K562 (cell line): Measurements from ENCODE around the gene FAM174C. TPM values are rescaled to one million over a fixed set of nuclear protein-coding genes. Genes with fewer than 3 reads are reported as not detected.
A peak's percentile ranks its signal among the peaks of the same experiment; 100 is the strongest.
"Not testable (repeated sequence)": the region's sequence is repeated elsewhere in the genome, so short reads cannot be mapped to it uniquely, and the experiment has no call there.

Experiments
- ATAC-seq: fragments of 200-7000 bp; cut with Tn5 transposase; 3 replicates; pipeline ENCODE4 v1.9.1; 2020; ENCODE audit warnings: moderate library complexity
- BruUV-seq: library from RNA; stranded (reverse); fragments of 400-500 nt; replicated peaks from 2 replicates; lab custom pipeline; 2021; lab: Mats Ljungman, UMichigan
- CTCF ChIA-PET: fragments of 300-600 bp; formaldehyde crosslinking; extraction: SDS; loops from one replicate; lab custom pipeline; 2021; ENCODE audit warnings: low intra/inter-chr PET ratio; lab: Yijun Ruan, JAX
- POLR2A ChIA-PET: fragments of 300-600, 350-650 bp; sonication (Branson Sonifier 250); formaldehyde crosslinking; extraction: SDS; loops from one replicate; lab custom pipeline; 2021; ENCODE audit warnings: antibody characterized with exemption, inconsistent platforms; lab: Yijun Ruan, JAX
- DNase-seq, 4 experiments: peaks; one replicate each; pipeline versions ENCODE4 v3.0.0 to v3.0.0-alpha.2; 2011 to 2018; ENCODE audit warnings: low spot score in 3 of 4, mixed read lengths in 3 of 4; ENCODE audit errors: extremely low read depth in 1 of 4
- FAIRE-seq: peaks from 2 replicates; lab custom pipeline; 2011; peaks lifted over from hg19 to GRCh38; lab: Jason Lieb, UNC
- H2AFZ ChIP-seq: 2 replicates; pipeline ENCODE4 v1.6.0; 2011; ENCODE audit warnings: low read depth, low read length, control low read depth, inconsistent platforms
- H3K27ac ChIP-seq: fragments of 200-600 bp; 3 replicates; pipeline ENCODE4 v1.8.0; 2011; ENCODE audit warnings: low read depth, mild to moderate bottlenecking, control low read depth, inconsistent platforms, low read length, moderate library complexity, mixed read lengths; ENCODE audit errors: extremely low read depth
- H3K27me3 ChIP-seq, 2 experiments: fragments of 300-600 bp in 1 of 2; 2 replicates in 1 of 2; 3 replicates in 1 of 2; pipeline versions ENCODE4 v1.6.0 to v1.8.0; 2011; ENCODE audit warnings: inconsistent platforms in 2 of 2, low read length in 2 of 2, mild to moderate bottlenecking in 1 of 2, mixed read lengths in 1 of 2, moderate library complexity in 1 of 2; ENCODE audit not compliant: control insufficient read depth in 2 of 2, insufficient read depth in 2 of 2
- H3K36me3 ChIP-seq: fragments of 300-600 bp; 3 replicates; pipeline ENCODE4 v1.8.0; 2011; ENCODE audit warnings: mild to moderate bottlenecking, low read length, inconsistent platforms; ENCODE audit not compliant: control insufficient read depth, insufficient read depth
- H3K4me1 ChIP-seq, 2 experiments: fragments of 200-600 bp in 1 of 2; replicated peaks in 1 of 2; 2 replicates in 1 of 2; 3 replicates in 1 of 2; pipeline versions ENCODE4 v1.5.1 to v1.8.0; 2011; ENCODE audit warnings: inconsistent platforms in 2 of 2, low read length in 2 of 2, mild to moderate bottlenecking in 1 of 2, mixed read lengths in 1 of 2, moderate library complexity in 1 of 2; ENCODE audit not compliant: control insufficient read depth in 2 of 2, insufficient read depth in 2 of 2
- H3K4me2 ChIP-seq: 2 replicates; pipeline ENCODE4 v1.6.1; 2011; ENCODE audit warnings: low read length, control low read depth, inconsistent platforms, mixed read lengths; ENCODE audit not compliant: insufficient read depth
- H3K4me3 ChIP-seq: fragments of 200-600 bp; sonication (generic), shearing (Covaris generic); 2 replicates; pipeline ENCODE4 v1.5.1; 2016; ENCODE audit warnings: control low read depth, inconsistent platforms
- H3K79me2 ChIP-seq: fragments of 200-600 bp; 3 replicates; pipeline ENCODE4 v1.8.0; 2011; ENCODE audit warnings: low read length, inconsistent platforms; ENCODE audit not compliant: control insufficient read depth, insufficient read depth
- H3K9ac ChIP-seq, 2 experiments: 2 replicates each; pipeline versions ENCODE4 v1.6.0 to v1.6.1; 2011; ENCODE audit warnings: low read depth in 2 of 2, low read length in 2 of 2, control low read depth in 1 of 2, inconsistent platforms in 1 of 2, mild to moderate bottlenecking in 1 of 2, mixed read lengths in 1 of 2; ENCODE audit not compliant: insufficient read depth in 1 of 2
- H3K9me1 ChIP-seq: one replicate; pipeline ENCODE4 v1.6.0; 2011; ENCODE audit warnings: inconsistent platforms, mild to moderate bottlenecking, low read length, moderate library complexity; ENCODE audit not compliant: control insufficient read depth, insufficient read depth
- H3K9me3 ChIP-seq: replicated peaks from 2 replicates; pipeline ENCODE4 v1.5.1; 2011; ENCODE audit warnings: low read depth, low read length, inconsistent platforms; ENCODE audit not compliant: control insufficient read depth, insufficient read depth
- H4K20me1 ChIP-seq: replicated peaks from 2 replicates; pipeline ENCODE4 v1.6.1; 2011; ENCODE audit warnings: low read length, inconsistent platforms, mixed read lengths; ENCODE audit not compliant: control insufficient read depth, insufficient read depth
- CBFA2T3 ChIP-seq: fragments of 450-650 bp; IDR thresholded peaks from 2 replicates; pipeline ENCODE4 v1.6.1; 2017
- CHD7 ChIP-seq: fragments of 200-600 bp; sonication (generic); IDR thresholded peaks from one replicate; pipeline ENCODE4 v1.6.1; 2012; ENCODE audit warnings: mild to moderate bottlenecking, low read depth, low read length, inconsistent platforms
- MAFG ChIP-seq: fragments of 450-650 bp; conservative IDR thresholded peaks from 2 replicates; pipeline ENCODE4 v1.6.1; 2016; ENCODE audit warnings: missing genetic modification characterization, missing compliant biosample characterization
- NR2C1 ChIP-seq, 2 experiments: fragments of 450-650 bp; IDR thresholded peaks; 2 replicates each; pipeline ENCODE4 v1.6.1; 2017; ENCODE audit warnings: mild to moderate bottlenecking in 2 of 2, antibody characterized with exemption in 1 of 2, inconsistent platforms in 1 of 2, missing compliant biosample characterization in 1 of 2, missing genetic modification characterization in 1 of 2
- WGBS: fragments of 100-300 bp; shearing (Covaris generic); methylation state at CpG from one replicate; pipeline ENCODE4 v1.1.6; 2016; ENCODE audit warnings: low coverage, mixed read lengths; ENCODE audit not compliant: insufficient coverage; ENCODE audit errors: missing lambda C conversion rate; 5-methylcytosine and 5-hydroxymethylcytosine counted together
- in situ Hi-C: fragments of 300-500 bp; cut with MboI; formaldehyde crosslinking; loops from 4 replicates; pipeline ENCODE4 v1.15.0; 2018; ENCODE audit warnings: inconsistent platforms, mixed read lengths
- intact Hi-C: fragments of 100-400 bp; cut with micrococcal nuclease; formaldehyde crosslinking; loops from 2 replicates; pipeline ENCODE4 v1.14.2; 2022
- polyA plus RNA-seq, 8 experiments: library from polyadenylated mRNA; depleted of rRNA in 4 of 8; stranded (reverse) in 5 of 8; unstranded in 3 of 8; fragments of >200 nt; fragmentation: Nextera tagmentation in 2 of 8; fragmentation: Illumina TruSeq in 1 of 8; extraction: Ambion mirVana in 2 of 8; extraction: Trizol in 1 of 8; gene quantifications; 2 replicates each; pipeline versions ENCODE4 v1.2.1 to v1.2.3, GENCODE V29; 2011 to 2014; ENCODE audit warnings: inconsistent platforms in 1 of 8, missing spikeins in 1 of 8
- total RNA-seq, 7 experiments: library from RNA; depleted of rRNA in 6 of 7; stranded (reverse); fragments of >200 nt in 6 of 7; fragmentation: Illumina TruSeq in 2 of 7; extraction: Trizol in 2 of 7; gene quantifications; 2 replicates each; pipeline versions ENCODE4 v1.2.1 to v1.2.3, GENCODE V29; 2011 to 2021; ENCODE audit warnings: low replicate concordance in 1 of 7

The FAM174C gene
- total and polyA plus RNA-seq, 9 of the 15 experiments (the other 6 are each of a cell fraction or from before 2014, with no cell fraction given) = 0.66 to 89.6 (median 20.3) TPM

- TF ChIP-seq CHD7 = no peak
- TF ChIP-seq MAFG (tag) = no peak
- TF ChIP-seq NR2C1 (IDR thresholded peaks at IDR 0.05) = peak; percentile 32; the same call in 1 of the 2 replicates
- no peak for TF ChIP-seq NR2C1 (tag; IDR thresholded peaks at IDR 0.05)
- no peak for TF ChIP-seq CBFA2T3
These were observed 43.5 kb downstream of the FAM174C start (continued) for GRCh38 chr19:1318678-1319471.

GRCh38 chr19:1320282-1320650 is 44.9 kb downstream of the FAM174C start:
- DNase-seq, H3K27ac ChIP-seq, CTCF ChIA-PET, H3K4me2 ChIP-seq, H3K9ac ChIP-seq, H4K20me1 ChIP-seq, H3K36me3 ChIP-seq, BruUV-seq, H3K4me3 ChIP-seq, H3K79me2 ChIP-seq, ATAC-seq, FAIRE-seq, intact Hi-C loops, H3K9me1 ChIP-seq, H3K9me3 ChIP-seq, H2AFZ ChIP-seq, H3K27me3 ChIP-seq, in situ Hi-C loops: not testable (repeated sequence)
- peaks cover 7 to 65% of the 10 kb centered on the region in 2 experiments for H3K4me1 ChIP-seq
- 67% methylated on average over 3 of the region's 3 CpGs for WGBS
- POLR2A ChIA-PET = interaction anchor here (0.9 kb wide), 2 partner anchors 16 to 120 kb away, joined by 3 to 4 read pairs; no protein-coding TSS in a partner anchor
